Measurements from ENCODE around the gene TUBB8.
A peak's percentile ranks its signal among the peaks of the same experiment; 100 is the strongest.
"Not testable (repeated sequence)": the region's sequence is repeated elsewhere in the genome, so short reads cannot be mapped to it uniquely, and the experiment has no call there.

The TUBB8 gene

GRCh38 chr10:78556-78955 is 29.5 kb upstream of the TUBB8 start:
- Histone ChIP-seq H3K27ac (no peak overlapping the region), H3K4me2 (no peak overlapping the region), H4K20me1 (ENCODE audit: insufficient read depth) (no peaks in the 10 kb centered on the region), H3K9ac (no peak overlapping the region), H3K4me3 (IDR thresholded peaks at IDR 0.05; ENCODE audit: insufficient read depth, low read depth, low read length) (no peak overlapping the region), H2AFZ (ENCODE audit: low read depth) (no peak overlapping the region), H3K79me2 (ENCODE audit: insufficient read depth, low read depth) (no peaks in the 10 kb centered on the region), H3K27me3 (ENCODE audit: insufficient read depth, low read depth) (no peaks in the 10 kb centered on the region), H3K36me3 (ENCODE audit: insufficient read depth) (no peaks in the 10 kb centered on the region), H3K4me1 (ENCODE audit: low read depth, poor library complexity, severe bottlenecking) (no peaks in the 10 kb centered on the region)
- TF ChIP-seq, protein P1, sequence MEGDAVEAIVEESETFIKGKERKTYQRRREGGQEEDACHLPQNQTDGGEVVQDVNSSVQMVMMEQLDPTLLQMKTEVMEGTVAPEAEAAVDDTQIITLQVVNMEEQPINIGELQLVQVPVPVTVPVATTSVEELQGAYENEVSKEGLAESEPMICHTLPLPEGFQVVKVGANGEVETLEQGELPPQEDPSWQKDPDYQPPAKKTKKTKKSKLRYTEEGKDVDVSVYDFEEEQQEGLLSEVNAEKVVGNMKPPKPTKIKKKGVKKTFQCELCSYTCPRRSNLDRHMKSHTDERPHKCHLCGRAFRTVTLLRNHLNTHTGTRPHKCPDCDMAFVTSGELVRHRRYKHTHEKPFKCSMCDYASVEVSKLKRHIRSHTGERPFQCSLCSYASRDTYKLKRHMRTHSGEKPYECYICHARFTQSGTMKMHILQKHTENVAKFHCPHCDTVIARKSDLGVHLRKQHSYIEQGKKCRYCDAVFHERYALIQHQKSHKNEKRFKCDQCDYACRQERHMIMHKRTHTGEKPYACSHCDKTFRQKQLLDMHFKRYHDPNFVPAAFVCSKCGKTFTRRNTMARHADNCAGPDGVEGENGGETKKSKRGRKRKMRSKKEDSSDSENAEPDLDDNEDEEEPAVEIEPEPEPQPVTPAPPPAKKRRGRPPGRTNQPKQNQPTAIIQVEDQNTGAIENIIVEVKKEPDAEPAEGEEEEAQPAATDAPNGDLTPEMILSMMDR (conservative IDR thresholded peaks at IDR 0.05; ENCODE audit: low read depth, low read length), result no peak

- not testable (repeated sequence) for H3K4me3 ChIP-seq (IDR thresholded peaks at IDR 0.05; ENCODE audit: insufficient read depth, low read depth, low read length); H3K9ac ChIP-seq; H3K36me3 ChIP-seq (ENCODE audit: insufficient read depth); H3K4me1 ChIP-seq (ENCODE audit: low read depth, poor library complexity, severe bottlenecking); H3K27ac ChIP-seq; H4K20me1 ChIP-seq (ENCODE audit: insufficient read depth); H2AFZ ChIP-seq (ENCODE audit: low read depth); H3K4me2 ChIP-seq; H3K79me2 ChIP-seq (ENCODE audit: insufficient read depth, low read depth); H3K27me3 ChIP-seq (ENCODE audit: insufficient read depth, low read depth)
These were observed 25.1 kb upstream of the TUBB8 start for GRCh38 chr10:74266-74621.

DNA sequence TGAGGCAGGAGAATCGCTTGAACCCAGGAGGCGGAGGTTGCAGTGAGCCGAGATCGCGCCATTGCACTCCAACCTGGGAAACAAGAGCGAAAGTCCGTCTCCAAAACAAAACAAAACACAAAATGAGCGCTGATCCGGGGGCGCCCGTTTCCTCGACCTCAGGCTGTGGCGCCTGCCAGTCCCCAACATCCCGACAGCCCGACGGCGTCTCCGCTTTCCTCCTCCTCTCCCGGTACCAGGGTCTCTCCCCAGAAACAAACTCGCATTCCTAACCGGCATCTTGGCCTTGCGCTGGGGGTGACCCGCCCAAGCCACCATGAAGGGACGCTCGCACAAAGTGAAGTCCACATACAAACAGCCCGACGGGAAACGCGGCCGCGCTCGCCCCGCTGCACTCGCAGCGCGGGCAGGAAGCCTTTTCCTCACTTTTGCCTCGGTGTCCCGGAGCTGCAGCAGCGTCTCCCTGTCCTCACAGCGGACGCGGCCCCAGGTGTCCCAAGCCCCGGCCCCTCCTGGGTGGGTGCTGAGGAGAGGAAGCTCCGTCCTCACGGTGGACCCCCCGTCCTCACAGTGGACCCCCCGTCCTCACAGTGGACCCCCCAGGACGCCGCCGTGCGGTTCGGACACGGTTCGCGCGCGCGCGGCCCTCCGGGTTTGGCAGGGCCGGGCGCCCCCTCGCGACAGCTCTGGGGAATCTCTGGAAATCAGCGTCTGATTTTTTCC is 24.6 kb upstream of the TUBB8 start:
- TF ChIP-seq, protein P1 (conservative IDR thresholded peaks at IDR 0.05; ENCODE audit: low read depth, low read length), result peak; percentile 50; the same call in 1 of the 2 replicates
- not testable (repeated sequence) for H3K4me2 ChIP-seq; H3K36me3 ChIP-seq (ENCODE audit: insufficient read depth); H4K20me1 ChIP-seq (ENCODE audit: insufficient read depth); H3K4me1 ChIP-seq (ENCODE audit: low read depth, poor library complexity, severe bottlenecking); H3K27ac ChIP-seq; H3K79me2 ChIP-seq (ENCODE audit: insufficient read depth, low read depth); H3K4me3 ChIP-seq (IDR thresholded peaks at IDR 0.05; ENCODE audit: insufficient read depth, low read depth, low read length); H3K9ac ChIP-seq; H3K27me3 ChIP-seq (ENCODE audit: insufficient read depth, low read depth)
- 0 out of 2 replicates have a peak overlapping the region, but pooled peaks have one; percentile 42 for H2AFZ ChIP-seq (ENCODE audit: low read depth)

GRCh38 chr10:68156-68555 is 19.1 kb upstream of the TUBB8 start:
- not testable (repeated sequence) for H3K4me2 ChIP-seq

DNA sequence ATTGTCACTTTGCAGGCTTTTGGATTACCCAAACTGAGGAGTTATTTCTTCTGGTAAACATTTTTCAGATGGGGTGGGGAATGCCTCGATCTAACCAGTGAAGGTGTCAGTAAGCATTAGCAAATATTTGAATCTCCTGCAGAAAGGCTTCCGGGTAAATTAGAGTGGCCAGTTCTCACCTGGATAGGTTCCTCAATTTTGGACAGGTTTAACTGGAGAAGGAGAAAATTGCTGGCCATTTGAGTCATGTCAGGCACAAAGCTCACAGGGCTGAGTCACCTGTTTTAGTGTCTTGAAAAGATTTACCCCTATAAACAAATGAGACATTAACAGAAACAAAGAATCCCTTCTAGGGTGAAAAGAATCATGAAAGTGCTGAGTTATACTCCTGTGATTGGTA is 830 bp upstream of the TUBB8 start:
- not testable (repeated sequence) for H3K4me2 ChIP-seq; H3K4me1 ChIP-seq (ENCODE audit: low read depth, poor library complexity, severe bottlenecking); H2AFZ ChIP-seq (ENCODE audit: low read depth); H3K27me3 ChIP-seq (ENCODE audit: insufficient read depth, low read depth); H3K4me3 ChIP-seq (IDR thresholded peaks at IDR 0.05; ENCODE audit: insufficient read depth, low read depth, low read length); H4K20me1 ChIP-seq (ENCODE audit: insufficient read depth); H3K27ac ChIP-seq; H3K9ac ChIP-seq; H3K36me3 ChIP-seq (ENCODE audit: insufficient read depth); H3K79me2 ChIP-seq (ENCODE audit: insufficient read depth, low read depth)

More at GRCh38 chr10:68156-68555, 19.1 kb upstream of the TUBB8 start:
- H3K4me1 ChIP-seq (ENCODE audit: low read depth, poor library complexity, severe bottlenecking); H3K9ac ChIP-seq; H3K27me3 ChIP-seq (ENCODE audit: insufficient read depth, low read depth); H3K36me3 ChIP-seq (ENCODE audit: insufficient read depth); H3K27ac ChIP-seq; H4K20me1 ChIP-seq (ENCODE audit: insufficient read depth); H3K4me3 ChIP-seq (IDR thresholded peaks at IDR 0.05; ENCODE audit: insufficient read depth, low read depth, low read length); H2AFZ ChIP-seq (ENCODE audit: low read depth); H3K79me2 ChIP-seq (ENCODE audit: insufficient read depth, low read depth): not testable (repeated sequence)

DNA sequence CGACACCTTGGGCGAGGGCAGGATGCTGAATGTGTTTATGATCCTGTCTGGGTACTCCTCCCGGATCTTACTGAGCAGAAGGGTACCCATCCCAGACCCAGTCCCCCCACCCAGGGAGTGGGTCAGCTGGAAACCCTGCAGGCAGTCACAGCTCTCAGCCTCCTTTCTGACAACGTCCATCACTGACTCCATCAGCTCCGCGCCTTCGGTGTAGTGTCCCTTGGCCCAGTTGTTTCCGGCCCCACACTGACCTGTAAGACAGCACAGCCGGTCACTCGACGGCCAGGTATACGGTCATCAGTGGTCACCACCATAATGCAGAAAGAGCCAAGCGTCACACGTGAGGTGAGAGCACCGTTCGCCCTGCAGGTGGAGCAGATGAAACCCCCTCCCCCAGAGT is 1.2 kb downstream of the TUBB8 start:
- H3K4me3 ChIP-seq (IDR thresholded peaks at IDR 0.05; ENCODE audit: insufficient read depth, low read depth, low read length); H3K27ac ChIP-seq; H2AFZ ChIP-seq (ENCODE audit: low read depth); H3K4me1 ChIP-seq (ENCODE audit: low read depth, poor library complexity, severe bottlenecking); H4K20me1 ChIP-seq (ENCODE audit: insufficient read depth); H3K4me2 ChIP-seq; H3K79me2 ChIP-seq (ENCODE audit: insufficient read depth, low read depth); H3K9ac ChIP-seq; H3K36me3 ChIP-seq (ENCODE audit: insufficient read depth); H3K27me3 ChIP-seq (ENCODE audit: insufficient read depth, low read depth): not testable (repeated sequence)

DNA sequence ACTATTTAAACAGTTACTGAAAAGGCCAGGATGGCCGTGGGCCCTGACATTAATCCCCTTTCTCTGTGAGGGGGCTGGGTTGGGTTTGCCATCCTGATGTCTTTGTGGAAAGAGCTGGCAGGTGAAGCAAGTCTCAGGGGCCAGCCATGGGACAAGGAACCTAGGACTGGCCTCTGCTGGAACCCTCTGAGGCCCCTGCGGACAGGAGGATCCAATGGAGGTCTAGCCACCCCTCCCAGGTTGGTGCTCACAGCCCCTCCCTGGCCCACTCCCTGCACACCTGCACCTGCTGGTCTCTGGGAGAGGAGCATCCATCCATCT is 35.8 kb downstream of the TUBB8 start:
- H3K27ac ChIP-seq; H3K79me2 ChIP-seq (ENCODE audit: insufficient read depth, low read depth); H3K4me1 ChIP-seq (ENCODE audit: low read depth, poor library complexity, severe bottlenecking); H2AFZ ChIP-seq (ENCODE audit: low read depth); H3K9ac ChIP-seq; H3K27me3 ChIP-seq (ENCODE audit: insufficient read depth, low read depth); H4K20me1 ChIP-seq (ENCODE audit: insufficient read depth); H3K4me2 ChIP-seq; H3K36me3 ChIP-seq (ENCODE audit: insufficient read depth); H3K4me3 ChIP-seq (IDR thresholded peaks at IDR 0.05; ENCODE audit: insufficient read depth, low read depth, low read length): not testable (repeated sequence)

- not testable (repeated sequence) for H3K27me3 ChIP-seq (ENCODE audit: insufficient read depth, low read depth); H3K79me2 ChIP-seq (ENCODE audit: insufficient read depth, low read depth); H3K4me3 ChIP-seq (IDR thresholded peaks at IDR 0.05; ENCODE audit: insufficient read depth, low read depth, low read length); H3K4me1 ChIP-seq (ENCODE audit: low read depth, poor library complexity, severe bottlenecking); H3K4me2 ChIP-seq; H4K20me1 ChIP-seq (ENCODE audit: insufficient read depth); H3K27ac ChIP-seq; H3K36me3 ChIP-seq (ENCODE audit: insufficient read depth); H3K9ac ChIP-seq; H2AFZ ChIP-seq (ENCODE audit: low read depth)
These were observed 36.4 kb downstream of the TUBB8 start for GRCh38 chr10:12444-13314.

Data from KMS-11 (cell line).